RCC 7860 (cell line): ENCODE measurements around the gene SLC9B1.
A peak's percentile ranks its signal among the peaks of the same experiment; 100 is the strongest.
"Not testable (repeated sequence)": the region's sequence is repeated elsewhere in the genome, so short reads cannot be mapped to it uniquely, and the experiment has no call there.

Source experiments
- DNase-seq: peaks from one replicate; pipeline ENCODE4 v3.0.0-alpha.2; 2015; ENCODE audit warnings: low spot score
- FAIRE-seq: peaks from 2 replicates; lab custom pipeline; 2012; peaks lifted over from hg19 to GRCh38; lab: Jason Lieb, UNC

Gene SLC9B1

DNA sequence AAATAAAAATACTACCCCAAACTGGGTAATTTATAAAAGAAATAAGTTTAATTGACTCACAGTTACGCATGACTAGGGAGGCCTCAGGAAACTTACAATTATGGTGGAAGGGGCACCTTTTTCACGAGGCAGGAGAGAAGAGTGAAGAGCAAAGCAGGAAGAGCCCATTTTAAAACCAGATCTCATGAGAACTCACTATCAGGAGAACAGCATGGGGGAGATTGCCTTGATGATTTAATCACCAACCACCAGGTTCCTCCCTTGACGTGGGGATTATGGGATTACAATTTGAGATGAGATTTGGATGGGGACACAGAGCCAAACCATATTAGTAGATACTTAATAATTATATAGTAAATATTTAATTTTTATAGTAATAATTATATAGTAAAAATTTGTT lies 140.6 kb downstream of the SLC9B1 start:
- DNase-seq = no peak
- no peak for FAIRE-seq

DNA sequence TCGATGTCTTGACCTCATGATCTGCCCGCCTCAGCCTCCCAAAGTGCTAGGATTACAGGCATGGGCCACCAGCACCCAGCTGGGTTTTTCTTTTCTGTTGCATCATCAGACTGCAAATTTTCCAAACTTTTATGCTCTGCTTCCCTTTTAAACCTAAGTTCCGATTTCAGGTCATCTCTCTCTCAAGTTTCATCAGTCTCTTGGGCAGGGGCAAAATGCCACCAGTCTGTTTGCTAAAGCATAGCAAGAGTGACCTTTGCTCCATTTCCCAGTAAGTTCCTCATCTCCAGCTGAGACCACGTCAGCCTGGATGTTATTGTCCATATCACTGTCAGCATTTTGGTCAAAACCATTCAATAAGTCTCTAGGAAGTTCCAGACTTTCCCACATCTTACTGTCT lies 141.2 kb downstream of the SLC9B1 start:
- DNase-seq (peak; percentile 32), FAIRE-seq (peak; percentile 62)

DNA sequence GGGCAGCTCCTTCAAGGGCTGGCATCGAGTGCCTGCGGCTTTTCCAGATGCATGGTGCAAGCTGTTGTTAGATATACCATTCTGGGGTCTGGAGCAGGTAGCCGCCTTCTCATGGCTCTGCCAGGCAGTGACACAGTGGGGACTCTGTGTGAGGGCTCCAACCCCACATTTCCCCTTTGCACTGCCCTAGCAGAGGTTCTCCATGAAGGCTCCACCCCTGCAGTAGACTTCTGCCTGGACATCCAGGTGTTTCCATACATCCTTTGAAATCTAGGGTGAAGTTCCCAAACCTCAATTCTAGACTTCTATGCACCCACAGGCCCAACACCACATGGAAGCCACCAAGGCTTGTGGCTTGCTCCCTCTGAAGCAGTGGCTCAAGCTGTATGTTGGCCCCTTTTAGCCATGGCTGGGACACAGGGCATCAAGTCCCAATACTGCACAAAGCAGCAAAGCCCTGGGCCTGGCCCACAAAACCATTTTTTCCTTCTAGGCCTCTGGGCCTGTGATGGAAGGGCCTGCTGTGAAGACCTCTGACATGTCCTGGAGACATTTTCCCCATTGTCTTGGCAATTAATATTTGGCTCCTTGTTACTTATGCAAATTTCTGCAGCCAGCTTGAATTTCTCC lies 141.9 kb downstream of the SLC9B1 start:
- not testable (repeated sequence) for FAIRE-seq, DNase-seq

DNA sequence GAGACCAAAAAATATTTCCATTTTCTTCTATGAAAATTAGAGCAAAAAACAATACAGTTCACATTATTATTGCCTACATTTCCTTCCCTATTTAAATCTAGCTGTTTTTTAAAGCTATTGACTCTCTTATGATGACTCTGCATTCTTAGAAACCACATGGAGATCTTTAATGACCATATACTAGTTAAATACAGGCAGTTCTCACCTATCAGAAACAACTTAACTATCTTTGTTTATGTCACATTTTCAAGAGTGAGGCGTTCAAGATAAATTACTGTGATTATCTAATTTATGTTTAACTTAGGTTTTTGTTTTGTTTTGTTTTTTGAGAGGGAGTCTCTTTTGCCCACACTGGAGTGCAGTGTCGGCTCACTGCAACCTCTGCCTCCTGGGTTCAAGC lies 147.7 kb downstream of the SLC9B1 start:
- DNase-seq (no peak), FAIRE-seq (no peak)

DNA sequence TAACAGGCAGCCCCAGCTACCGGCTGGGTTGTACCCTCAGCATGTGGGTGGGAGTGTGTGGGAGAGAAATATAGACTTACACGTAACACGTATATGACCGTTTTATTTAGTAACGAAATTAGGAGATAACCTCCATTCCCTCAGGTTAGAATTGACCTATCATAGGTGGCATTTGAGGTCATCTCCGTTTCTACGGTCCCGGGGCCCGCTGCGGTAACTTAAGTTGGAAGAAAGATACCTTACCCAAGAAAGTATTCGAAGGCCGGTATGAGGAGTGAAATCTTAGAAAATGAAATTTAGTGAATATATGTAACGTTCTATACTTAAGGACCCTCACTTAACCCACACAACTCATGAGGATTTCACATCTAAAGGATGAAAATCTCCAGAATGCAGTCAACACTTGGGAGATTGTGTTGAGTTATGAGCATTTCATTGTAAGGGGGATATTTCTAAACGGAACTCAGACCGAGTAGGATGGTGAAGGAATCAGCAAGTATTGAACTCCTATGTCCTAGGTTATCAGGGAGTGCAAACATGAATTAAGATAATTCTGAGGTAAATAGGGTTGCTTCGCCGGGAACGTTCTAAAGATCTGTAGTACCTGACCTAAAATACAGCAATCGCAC lies 149.8 kb downstream of the SLC9B1 start:
- DNase-seq = peak; percentile 28
- no peak for FAIRE-seq

DNA sequence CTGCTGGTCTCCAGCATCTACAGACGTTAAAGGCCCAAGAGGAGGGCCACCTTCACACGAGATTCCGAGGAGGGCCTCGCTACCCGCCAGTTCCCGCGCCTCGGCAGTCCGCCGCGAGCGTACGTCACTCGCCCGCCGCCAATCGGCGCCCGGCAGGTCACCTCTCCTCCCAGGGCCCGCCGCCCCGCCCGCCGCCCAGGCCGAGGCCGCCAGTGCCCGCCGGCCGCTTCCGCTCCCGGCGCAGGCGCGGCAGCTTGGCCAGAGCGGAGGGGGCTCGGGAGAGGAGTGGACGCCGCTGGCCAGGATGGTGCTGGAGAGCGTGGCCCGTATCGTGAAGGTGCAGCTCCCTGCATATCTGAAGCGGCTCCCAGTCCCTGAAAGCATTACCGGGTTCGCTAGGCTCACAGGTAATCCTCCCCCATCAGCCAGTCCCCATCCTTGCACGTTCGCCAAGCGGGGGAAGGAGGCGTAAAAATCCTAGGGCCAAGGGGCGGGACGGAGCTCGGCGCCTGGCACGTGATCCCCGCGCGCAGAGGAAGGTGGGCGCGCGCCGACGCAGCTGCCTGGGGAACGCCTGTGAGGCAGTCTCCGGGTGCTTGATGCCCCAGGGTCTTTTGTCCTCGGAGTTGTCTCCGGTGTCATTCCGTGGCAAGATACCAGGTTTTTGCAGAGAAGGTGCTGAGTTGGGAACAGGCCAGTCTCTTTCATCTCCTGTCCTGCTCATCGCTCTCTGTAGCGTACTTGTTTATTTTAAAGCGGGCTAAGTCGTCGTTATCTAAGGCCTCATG lies 150.5 kb downstream of the SLC9B1 start, which contains the start of gene CISD2:
TSS of gene CISD2 (plus strand) at position 212 of the 788 bp plus-strand sequence. CDS start at position 305, 93 bp downstream.
- FAIRE-seq = no peak
- peak; percentile 81 for DNase-seq

DNA sequence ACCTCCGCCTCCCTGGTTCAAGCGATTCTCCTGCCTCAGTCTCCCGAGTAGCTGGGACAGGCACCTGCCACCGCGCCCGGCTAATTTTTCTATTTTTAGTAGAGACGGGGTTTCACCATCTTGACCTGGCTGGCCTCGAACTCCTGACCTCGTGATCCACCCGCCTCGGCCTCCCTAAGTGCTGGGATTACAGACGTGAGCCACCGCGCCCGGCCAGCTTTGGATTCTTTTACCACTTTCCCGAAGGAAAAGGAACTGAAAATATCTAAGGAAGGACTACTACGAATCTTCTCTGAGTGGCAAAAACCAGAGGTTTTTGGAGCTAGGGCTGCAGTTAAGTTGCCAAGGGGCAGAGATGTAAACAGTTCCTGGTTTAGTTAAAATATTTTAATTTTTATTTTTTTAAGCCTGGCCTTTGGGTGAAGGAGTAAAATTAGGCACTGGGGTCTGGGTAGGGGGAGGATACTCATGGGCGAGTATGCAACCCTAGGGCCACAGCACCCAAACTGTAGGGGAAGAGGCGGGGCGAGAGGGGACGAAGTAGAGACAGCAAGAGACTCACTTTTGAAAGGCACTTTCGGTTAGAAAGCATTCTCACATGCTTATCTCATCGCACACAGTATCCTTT lies 151.2 kb downstream of the SLC9B1 start:
- FAIRE-seq (no peak), DNase-seq (no peak)

DNA sequence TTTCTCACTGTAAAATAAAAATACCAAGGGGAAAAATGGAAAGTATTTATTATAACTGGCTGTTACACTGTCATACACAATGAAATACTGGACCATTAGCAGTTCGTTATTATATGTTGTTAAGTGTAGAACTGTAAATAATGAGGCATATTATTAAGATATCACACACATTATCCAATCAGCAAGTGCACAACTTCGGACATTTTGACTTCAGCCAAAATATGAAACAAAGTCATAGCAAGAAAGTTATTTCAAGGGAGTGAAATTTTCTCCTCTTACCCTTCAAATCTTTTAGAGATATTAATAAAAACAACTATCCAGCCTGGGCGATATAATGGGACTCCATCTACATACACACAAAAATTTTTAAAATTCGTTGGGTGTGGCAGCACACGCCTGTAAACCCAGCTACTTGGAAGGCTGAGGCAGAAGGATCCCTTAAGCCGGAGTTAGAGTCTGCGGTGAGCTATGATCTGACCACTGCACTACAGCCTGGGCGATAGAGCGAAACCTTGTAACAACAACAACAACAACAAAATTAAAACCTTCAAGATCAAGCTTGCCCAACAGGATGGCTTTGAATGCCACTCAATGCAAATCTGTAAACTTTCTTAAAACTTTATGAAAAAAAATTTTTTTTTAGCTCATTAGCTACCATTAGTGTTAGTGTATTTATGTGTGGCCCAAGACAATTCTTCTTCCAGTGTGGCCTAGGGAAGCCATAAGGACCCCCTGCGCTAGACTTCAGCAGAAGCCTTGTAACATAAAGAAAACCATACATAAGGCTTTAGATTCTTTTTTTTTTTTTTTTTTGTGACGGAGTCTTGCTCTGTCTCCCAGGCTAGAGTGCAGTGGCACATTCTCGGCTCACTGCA lies 152.0 kb downstream of the SLC9B1 start:
- DNase-seq (no peak), FAIRE-seq (no peak)

DNA sequence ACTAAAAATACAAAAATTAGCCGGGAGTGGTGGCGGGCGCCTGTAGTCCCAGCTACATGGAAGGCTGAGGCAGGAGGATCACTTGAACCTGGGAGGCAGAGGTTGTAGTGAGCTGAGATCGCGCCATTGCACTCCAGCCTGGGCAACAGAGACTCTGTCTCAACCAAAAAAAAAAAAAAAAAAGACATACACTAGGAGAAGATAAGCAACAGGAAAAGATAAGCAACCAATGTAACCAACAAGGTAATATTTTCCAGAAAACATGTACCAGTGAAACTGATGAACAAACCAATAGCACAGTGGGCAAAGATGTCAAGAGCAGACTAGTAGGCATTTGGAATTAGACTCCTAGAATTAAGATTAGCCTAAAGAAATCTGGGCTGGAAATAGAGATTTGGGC lies 154.2 kb downstream of the SLC9B1 start:
- not testable (repeated sequence) for DNase-seq, FAIRE-seq

DNA sequence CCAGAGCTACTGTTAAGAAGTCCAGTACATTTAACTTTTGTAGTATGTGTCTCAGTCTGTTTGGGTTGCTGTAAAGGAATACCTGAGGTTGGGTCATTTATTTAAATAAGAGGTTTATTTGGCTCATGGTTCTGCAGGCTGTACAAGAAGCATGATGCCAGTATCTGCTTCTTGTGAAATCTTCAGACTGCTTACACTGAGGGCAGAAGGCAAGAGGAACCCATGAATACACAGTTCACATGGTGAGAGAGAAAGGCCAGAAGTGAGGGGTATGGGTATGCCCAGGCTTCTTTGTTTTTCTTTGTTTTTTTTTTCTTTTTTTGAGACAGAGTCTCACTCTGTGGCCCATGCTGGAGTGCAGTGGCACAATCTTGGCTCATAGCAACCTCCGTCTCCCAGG lies 156.8 kb downstream of the SLC9B1 start:
- DNase-seq (no peak), FAIRE-seq (no peak)

DNA sequence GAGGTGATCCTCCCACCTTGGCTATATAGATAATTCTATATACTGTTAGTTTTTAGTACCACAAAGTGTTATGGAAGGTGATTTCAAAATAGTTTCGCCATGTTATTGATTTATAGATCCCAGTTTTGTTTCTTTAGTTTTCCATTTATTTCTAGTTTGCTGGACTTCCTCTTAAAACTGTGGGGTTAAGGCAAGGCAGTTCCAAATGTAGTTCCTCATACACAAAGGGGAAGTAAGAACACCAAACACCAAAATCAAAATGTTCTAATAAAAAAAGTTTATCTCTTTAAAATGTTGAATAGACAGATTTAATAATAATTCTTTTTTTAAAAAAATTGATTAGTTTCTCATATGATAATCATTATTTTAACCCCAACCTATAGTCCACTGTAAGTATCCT lies 157.5 kb downstream of the SLC9B1 start:
- no peak for DNase-seq
- no peak for FAIRE-seq

DNA sequence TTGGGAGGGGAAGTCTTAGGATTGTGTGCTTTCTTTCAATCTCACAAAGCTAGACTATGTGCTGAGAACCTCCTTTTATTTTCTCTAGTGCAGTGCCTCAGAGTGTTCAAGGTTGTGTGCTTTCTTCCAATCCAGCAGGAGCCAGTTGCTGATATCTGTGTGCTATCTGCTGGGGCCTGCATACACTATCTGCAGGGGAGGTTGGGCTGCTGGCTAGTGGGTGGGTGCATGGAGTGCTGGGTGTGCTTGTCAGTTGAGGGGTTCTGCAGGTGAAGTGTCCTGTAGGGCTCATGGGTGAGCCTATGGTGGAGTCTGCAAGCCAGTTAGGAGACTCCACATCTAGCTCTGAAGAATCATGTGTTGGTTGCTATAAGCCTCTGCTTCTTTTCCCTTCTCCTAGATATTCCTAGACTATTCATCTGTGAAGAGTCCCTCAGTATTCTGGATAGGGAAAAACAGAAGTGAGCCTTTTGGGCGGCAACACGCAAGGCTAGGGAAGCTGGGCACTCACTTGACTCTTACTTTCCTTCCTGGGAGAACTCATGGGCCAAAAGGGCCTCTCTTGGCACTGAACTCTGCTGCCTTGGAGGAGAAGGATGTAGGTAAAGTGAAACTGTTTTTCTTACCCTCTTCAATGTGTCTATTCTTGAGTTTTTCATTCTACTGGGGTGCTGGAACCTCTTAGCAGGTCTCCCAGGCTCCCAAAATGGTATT lies 158.7 kb downstream of the SLC9B1 start:
- no peak for FAIRE-seq
- DNase-seq = no peak

DNA sequence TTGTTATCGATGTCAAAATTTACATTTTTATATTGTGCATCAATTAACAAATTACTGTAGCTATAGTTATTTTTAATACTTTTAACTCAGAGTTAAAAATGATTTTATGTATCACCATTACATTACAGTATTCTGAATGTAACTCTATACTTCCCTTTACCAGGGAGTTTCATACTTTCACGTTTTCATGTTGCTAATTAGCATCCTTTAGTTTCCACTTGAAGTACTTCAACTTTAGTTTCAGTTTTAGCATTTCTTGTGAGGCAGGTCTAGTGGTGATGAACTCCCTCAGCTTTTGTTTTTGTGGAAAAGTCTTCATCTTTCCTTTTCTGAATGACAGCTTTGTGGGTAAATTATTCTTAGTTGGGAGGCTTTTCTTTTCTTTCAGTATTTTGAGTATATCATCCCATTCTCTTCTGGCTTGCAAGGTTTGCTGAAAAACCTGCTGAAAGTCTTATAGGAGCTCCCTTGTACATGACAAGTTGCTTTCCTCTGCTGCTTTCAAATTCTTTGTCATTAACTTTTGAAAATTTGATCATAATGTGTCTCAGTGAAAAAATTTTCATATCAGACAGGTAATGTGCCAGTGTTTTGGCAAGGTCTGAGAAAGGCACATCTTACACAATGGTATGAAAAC lies 160.6 kb downstream of the SLC9B1 start:
- no peak for DNase-seq
- no peak for FAIRE-seq
